SU-DHL-6 (cell line): ENCODE data around the gene GNB4.

Experiments
- H2AFZ ChIP-seq: fragments of 200-600 bp; sonication (generic); 2 replicates; pipeline ENCODE4 v1.6.1; 2014; ENCODE audit warnings: low read depth, mild to moderate bottlenecking, moderate library complexity, mixed read lengths, antibody characterized with exemption, low read length; ENCODE audit not compliant: severe bottlenecking
- H3F3A ChIP-seq: fragments of 200-600 bp; shearing (Covaris generic); 2 replicates; pipeline ENCODE4 v1.6.0; 2016; ENCODE audit warnings: antibody characterized with exemption, mild to moderate bottlenecking; ENCODE audit not compliant: insufficient read depth
- H3K27ac ChIP-seq: fragments of 200-600 bp; sonication (generic); 2 replicates; pipeline ENCODE4 v1.5.1; 2016; ENCODE audit warnings: low read depth, mild to moderate bottlenecking, low read length, moderate library complexity, mixed read lengths
- H3K27me3 ChIP-seq: fragments of 200-600 bp; sonication (generic), shearing (Covaris generic); 2 replicates; pipeline ENCODE4 v1.6.0; 2014; ENCODE audit warnings: mild to moderate bottlenecking, low read length
- H3K36me3 ChIP-seq: fragments of 200-600 bp; sonication (generic); 2 replicates; pipeline ENCODE4 v1.6.1; 2014; ENCODE audit warnings: mild to moderate bottlenecking, low read length, mixed read lengths
- H3K4me2 ChIP-seq: fragments of 300-600, 200-600 bp; shearing (Covaris generic), sonication (generic); 2 replicates; pipeline ENCODE4 v1.6.0; 2014; ENCODE audit warnings: low read length, low read depth, mild to moderate bottlenecking; ENCODE audit not compliant: poor library complexity, severe bottlenecking
- H3K4me3 ChIP-seq: fragments of 200-600 bp; sonication (generic); 2 replicates; pipeline ENCODE4 v1.5.1; 2014; ENCODE audit warnings: antibody characterized with exemption, low read length, mild to moderate bottlenecking, mixed read lengths; ENCODE audit not compliant: insufficient read depth, poor library complexity, severe bottlenecking
- H3K79me2 ChIP-seq: fragments of 200-600 bp; sonication (generic); 2 replicates; pipeline ENCODE4 v1.6.1; 2014; ENCODE audit warnings: mild to moderate bottlenecking, low read length, moderate library complexity; ENCODE audit not compliant: insufficient read depth
- H3K9ac ChIP-seq: fragments of 200-600 bp; sonication (generic); 2 replicates; pipeline ENCODE4 v1.7.0; 2014; ENCODE audit warnings: mild to moderate bottlenecking, low read length
- H3K9me2 ChIP-seq: fragments of 200-600 bp; sonication (generic); replicated peaks from 2 replicates; pipeline ENCODE4 v1.6.1; 2014; ENCODE audit warnings: low read length; ENCODE audit not compliant: insufficient read depth
- H3K9me3 ChIP-seq: fragments of 200-600 bp; sonication (generic); 2 replicates; pipeline ENCODE4 v1.6.1; 2014; ENCODE audit warnings: low read length, mixed read lengths; ENCODE audit not compliant: insufficient read depth
- H4K20me1 ChIP-seq: fragments of 200-600 bp; sonication (generic); 2 replicates; pipeline ENCODE4 v1.6.1; 2014; ENCODE audit warnings: low read depth, mild to moderate bottlenecking, antibody characterized with exemption, low read length, moderate library complexity, mixed read lengths
- CTCF ChIP-seq: fragments of 200-600 bp; sonication (generic); IDR thresholded peaks from one replicate; pipeline ENCODE4 v1.5.1; 2017; ENCODE audit warnings: antibody characterized with exemption, mild to moderate bottlenecking, low read length, moderate library complexity; ENCODE audit not compliant: insufficient read depth, poor library complexity, severe bottlenecking
- EZH2phosphoT487 ChIP-seq: fragments of 200-600 bp; sonication (generic), shearing (Covaris generic); conservative IDR thresholded peaks from 2 replicates; pipeline ENCODE4 v1.6.1; 2018; ENCODE audit warnings: mild to moderate bottlenecking, antibody characterized with exemption, low read length, moderate library complexity, mixed read lengths

GNB4 gene

GRCh38 chr3:179347345-179348194 is 103.7 kb downstream of the GNB4 start, which contains the start of gene MFN1:
MFN1 (plus strand) TSS chr3:179347709; CDS start chr3:179348852, 1,143 bp downstream.
- Histone ChIP-seq H3K9me3 (no peaks in the 10 kb centered on the region), H4K20me1 (no peaks in the 10 kb centered on the region), H3K27me3 (no peaks in the 10 kb centered on the region), H3K79me2 (peaks cover 26% of the 10 kb centered on the region), H2AFZ (peak within 1 kb of the TSS; percentile 90), H3K9ac (peak within 1 kb of the TSS; percentile 70), H3K4me2 (peak within 1 kb of the TSS; percentile 78), H3K36me3 (peaks cover 9% of the 10 kb centered on the region; the same call in 1 of the 2 replicates), H3K9me2 (no peaks in the 10 kb centered on the region), H3K27ac (peak within 1 kb of the TSS; percentile 54), H3K4me3 (peak within 1 kb of the TSS; percentile 74), H3F3A (peaks cover 30% of the 10 kb centered on the region; the same call in 1 of the 2 replicates)
- TF ChIP-seq CTCF (no peak), EZH2phosphoT487 (no peak)
